Glutamatergic neuron (in vitro differentiated cells): ENCODE data around the gene ABLIM3. TPM values are rescaled to one million over a fixed set of nuclear protein-coding genes. Genes with fewer than 3 reads are reported as not detected.

ENCODE experiments used
- DNase-seq: peaks from one replicate; pipeline ENCODE4 v3.0.0; 2022
- H3K27ac Mint-ChIP-seq: one replicate; pipeline ENCODE4 v1.8.0; 2020; ENCODE audit warnings: mild to moderate bottlenecking, mixed read lengths, inconsistent platforms; ENCODE audit not compliant: unreplicated experiment
- H3K27me3 Mint-ChIP-seq: one replicate; pipeline ENCODE4 v1.8.0; 2020; ENCODE audit warnings: mild to moderate bottlenecking, moderate library complexity, mixed read lengths, inconsistent platforms; ENCODE audit not compliant: unreplicated experiment
- H3K36me3 Mint-ChIP-seq: one replicate; pipeline ENCODE4 v1.8.0; 2020; ENCODE audit warnings: mild to moderate bottlenecking, mixed read lengths, inconsistent platforms; ENCODE audit not compliant: unreplicated experiment
- H3K4me1 Mint-ChIP-seq: one replicate; pipeline ENCODE4 v1.8.0; 2020; ENCODE audit warnings: mild to moderate bottlenecking, low read depth, mixed read lengths, inconsistent platforms; ENCODE audit not compliant: unreplicated experiment
- H3K4me3 Mint-ChIP-seq: one replicate; pipeline ENCODE4 v1.8.0; 2020; ENCODE audit warnings: mild to moderate bottlenecking, mixed read lengths, inconsistent platforms; ENCODE audit not compliant: unreplicated experiment
- H3K9me3 Mint-ChIP-seq: one replicate; pipeline ENCODE4 v1.8.0; 2020; ENCODE audit warnings: mild to moderate bottlenecking, moderate library complexity, mixed read lengths, inconsistent platforms; ENCODE audit not compliant: unreplicated experiment
- total RNA-seq: library from RNA; stranded (reverse); fragmentation: NEBNext Ultra II Directional; extraction: Animal tissue kit (Norgen Biotek cat#: 25700); gene quantifications from one replicate; pipeline ENCODE4 v1.2.1, GENCODE V29; 2021; ENCODE audit not compliant: unreplicated experiment
- TF ChIP-seq, protein P1 (sequence below): fragments of 200-600 bp; sonication (generic); IDR thresholded peaks from one replicate; pipeline ENCODE4 v1.5.0; 2021; ENCODE audit not compliant: partially characterized antibody, unreplicated experiment

The ABLIM3 gene
- total RNA-seq, 1 donor from 2014 or later: 19.0 TPM

DNA sequence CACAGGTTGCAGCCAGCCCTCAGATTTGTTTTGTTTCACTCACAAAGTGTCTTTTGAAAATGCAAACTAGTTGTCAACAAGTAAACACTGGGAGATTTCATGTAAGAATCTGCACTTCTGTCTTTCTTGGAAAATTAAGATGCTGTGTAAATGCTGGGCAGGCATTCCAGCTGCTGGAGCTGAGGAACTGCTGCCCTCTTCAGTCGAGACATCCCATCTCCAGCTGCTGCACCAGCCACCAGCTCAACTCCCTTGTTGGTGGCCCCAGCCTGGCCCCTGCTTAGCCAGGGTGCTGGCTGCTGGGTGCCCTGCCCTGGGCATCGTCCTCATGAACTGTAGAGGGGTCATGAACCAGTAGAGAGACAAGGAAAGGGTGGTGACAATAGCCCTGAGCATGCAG is 97.2 kb downstream of the ABLIM3 start:
- H3K9me3 Mint-ChIP-seq: peaks cover 2% of the 10 kb centered on the region
- TF ChIP-seq, protein P1, sequence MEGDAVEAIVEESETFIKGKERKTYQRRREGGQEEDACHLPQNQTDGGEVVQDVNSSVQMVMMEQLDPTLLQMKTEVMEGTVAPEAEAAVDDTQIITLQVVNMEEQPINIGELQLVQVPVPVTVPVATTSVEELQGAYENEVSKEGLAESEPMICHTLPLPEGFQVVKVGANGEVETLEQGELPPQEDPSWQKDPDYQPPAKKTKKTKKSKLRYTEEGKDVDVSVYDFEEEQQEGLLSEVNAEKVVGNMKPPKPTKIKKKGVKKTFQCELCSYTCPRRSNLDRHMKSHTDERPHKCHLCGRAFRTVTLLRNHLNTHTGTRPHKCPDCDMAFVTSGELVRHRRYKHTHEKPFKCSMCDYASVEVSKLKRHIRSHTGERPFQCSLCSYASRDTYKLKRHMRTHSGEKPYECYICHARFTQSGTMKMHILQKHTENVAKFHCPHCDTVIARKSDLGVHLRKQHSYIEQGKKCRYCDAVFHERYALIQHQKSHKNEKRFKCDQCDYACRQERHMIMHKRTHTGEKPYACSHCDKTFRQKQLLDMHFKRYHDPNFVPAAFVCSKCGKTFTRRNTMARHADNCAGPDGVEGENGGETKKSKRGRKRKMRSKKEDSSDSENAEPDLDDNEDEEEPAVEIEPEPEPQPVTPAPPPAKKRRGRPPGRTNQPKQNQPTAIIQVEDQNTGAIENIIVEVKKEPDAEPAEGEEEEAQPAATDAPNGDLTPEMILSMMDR: no peak
- no peak for DNase-seq
- H3K4me3 Mint-ChIP-seq: no peak overlapping the region
- no peak overlapping the region for H3K27ac Mint-ChIP-seq
- H3K4me1 Mint-ChIP-seq: no peaks in the 10 kb centered on the region
- peaks cover 9% of the 10 kb centered on the region for H3K36me3 Mint-ChIP-seq
- H3K27me3 Mint-ChIP-seq: peaks cover 1% of the 10 kb centered on the region

- H3K4me3 Mint-ChIP-seq: no peak overlapping the region
- H3K36me3 Mint-ChIP-seq: peaks cover 9% of the 10 kb centered on the region
- no peaks in the 10 kb centered on the region for H3K4me1 Mint-ChIP-seq
- no peak overlapping the region for H3K27ac Mint-ChIP-seq
- DNase-seq: no peak
- TF ChIP-seq, protein P1: no peak
- H3K9me3 Mint-ChIP-seq: peaks cover 2% of the 10 kb centered on the region
- H3K27me3 Mint-ChIP-seq: peaks cover 3% of the 10 kb centered on the region
Observed at GRCh38 chr5:149239917-149240316, 98.6 kb downstream of the ABLIM3 start.

- Mint-ChIP-seq H3K4me1 (no peaks in the 10 kb centered on the region), H3K27ac (no peak overlapping the region), H3K27me3 (peaks cover 5% of the 10 kb centered on the region), H3K9me3 (peaks cover 2% of the 10 kb centered on the region), H3K4me3 (no peak overlapping the region), H3K36me3 (peaks cover 9% of the 10 kb centered on the region)
- no peak for DNase-seq
- TF ChIP-seq, protein P1: no peak
Observed at GRCh38 chr5:149240354-149240998, 99.2 kb downstream of the ABLIM3 start.

- Mint-ChIP-seq H3K36me3 (peaks cover 14% of the 10 kb centered on the region), H3K4me1 (no peaks in the 10 kb centered on the region), H3K4me3 (no peak overlapping the region), H3K27me3 (peaks cover 5% of the 10 kb centered on the region), H3K27ac (no peak overlapping the region), H3K9me3 (peaks cover 3% of the 10 kb centered on the region)
- TF ChIP-seq, protein P1: no peak
- DNase-seq: no peak
Observed at GRCh38 chr5:149242339-149242738, 101.0 kb downstream of the ABLIM3 start.

DNA sequence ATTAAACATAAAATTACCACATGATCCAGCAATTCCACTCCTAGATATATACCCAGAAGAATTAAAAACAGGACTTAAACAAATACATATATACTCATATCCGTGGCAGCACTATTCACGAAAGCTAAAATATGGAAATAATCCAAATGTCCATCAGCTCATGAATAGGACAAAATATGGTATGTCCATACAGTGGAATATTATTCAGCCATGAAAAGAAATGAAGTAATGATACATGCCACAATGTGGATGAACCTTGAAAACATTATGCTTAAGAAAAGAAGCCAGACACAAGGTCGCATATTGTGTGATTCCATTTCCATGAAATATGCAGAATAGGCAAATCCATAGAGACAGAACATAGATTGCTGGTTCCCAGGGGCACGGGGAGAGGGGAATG is 105.6 kb downstream of the ABLIM3 start:
- no peak overlapping the region for H3K27ac Mint-ChIP-seq
- peaks cover 10% of the 10 kb centered on the region for H3K36me3 Mint-ChIP-seq
- no peak overlapping the region for H3K4me3 Mint-ChIP-seq
- DNase-seq: no peak
- H3K9me3 Mint-ChIP-seq: peaks cover 4% of the 10 kb centered on the region
- H3K27me3 Mint-ChIP-seq: peaks cover 4% of the 10 kb centered on the region
- no peaks in the 10 kb centered on the region for H3K4me1 Mint-ChIP-seq
- TF ChIP-seq, protein P1: no peak
